GM08714 (cell line): ENCODE measurements around the gene MMEL1.

Source experiments
- H3K4me3 ChIP-seq: fragments of 200-500 bp; sonication (Bioruptor generic); 2 replicates; pipeline ENCODE4 v1.5.1; 2014; ENCODE audit warnings: mild to moderate bottlenecking, low read length, inconsistent platforms
- ZNF274 ChIP-seq: IDR thresholded peaks from 2 replicates; pipeline ENCODE4 v1.6.1; 2012; ENCODE audit warnings: mild to moderate bottlenecking, low read depth, low read length

The MMEL1 gene

DNA sequence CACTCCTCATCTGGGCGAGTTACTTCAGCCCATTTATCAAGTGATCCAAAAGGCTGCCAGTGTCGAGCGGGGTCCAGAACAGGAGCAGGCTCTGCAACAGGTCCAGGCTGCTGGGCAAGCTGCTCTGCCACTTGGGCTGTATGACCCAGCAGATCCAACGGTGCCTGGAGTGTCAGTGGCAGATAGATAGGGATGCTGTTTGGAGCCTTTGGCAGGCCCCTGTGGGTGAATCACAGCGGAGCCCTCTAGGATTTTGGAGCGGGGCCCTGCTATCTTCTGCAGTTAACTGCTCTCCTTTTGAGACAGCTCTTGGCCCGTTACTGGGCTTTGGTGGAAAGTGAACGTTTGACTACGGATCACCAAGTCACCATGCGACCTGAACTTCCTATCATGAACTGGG is 7.5 kb downstream of the MMEL1 start:
- H3K4me3 ChIP-seq, result no peak overlapping the region
- TF ChIP-seq ZNF274, result no peak

DNA sequence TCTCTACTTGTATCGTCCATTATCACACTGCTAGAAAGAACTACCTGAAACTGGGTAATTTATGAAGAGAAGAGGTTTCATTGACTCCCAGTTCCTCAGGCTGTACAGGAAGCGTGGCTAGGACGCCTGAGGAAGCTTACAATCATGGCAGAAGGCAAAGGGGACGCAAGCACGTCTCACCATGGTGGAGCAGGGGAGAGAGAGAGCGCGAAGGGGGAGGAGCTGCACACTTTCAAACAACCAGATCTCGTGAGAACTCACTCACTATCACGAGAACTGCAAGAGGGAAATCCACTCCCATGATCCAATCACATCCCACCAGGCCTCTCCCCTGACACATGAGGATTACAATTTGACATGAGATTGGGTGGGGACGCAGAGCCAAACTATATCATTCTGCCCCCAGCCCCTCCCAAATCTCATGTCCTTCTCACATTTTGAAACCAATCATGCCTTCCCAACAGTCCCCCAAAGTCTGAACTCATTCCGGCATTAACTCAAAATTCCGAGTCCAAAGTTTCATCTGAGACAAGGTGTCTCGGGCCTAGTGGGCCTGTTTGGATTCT is 8.0 kb downstream of the MMEL1 start:
- TF ChIP-seq ZNF274, result no peak

DNA sequence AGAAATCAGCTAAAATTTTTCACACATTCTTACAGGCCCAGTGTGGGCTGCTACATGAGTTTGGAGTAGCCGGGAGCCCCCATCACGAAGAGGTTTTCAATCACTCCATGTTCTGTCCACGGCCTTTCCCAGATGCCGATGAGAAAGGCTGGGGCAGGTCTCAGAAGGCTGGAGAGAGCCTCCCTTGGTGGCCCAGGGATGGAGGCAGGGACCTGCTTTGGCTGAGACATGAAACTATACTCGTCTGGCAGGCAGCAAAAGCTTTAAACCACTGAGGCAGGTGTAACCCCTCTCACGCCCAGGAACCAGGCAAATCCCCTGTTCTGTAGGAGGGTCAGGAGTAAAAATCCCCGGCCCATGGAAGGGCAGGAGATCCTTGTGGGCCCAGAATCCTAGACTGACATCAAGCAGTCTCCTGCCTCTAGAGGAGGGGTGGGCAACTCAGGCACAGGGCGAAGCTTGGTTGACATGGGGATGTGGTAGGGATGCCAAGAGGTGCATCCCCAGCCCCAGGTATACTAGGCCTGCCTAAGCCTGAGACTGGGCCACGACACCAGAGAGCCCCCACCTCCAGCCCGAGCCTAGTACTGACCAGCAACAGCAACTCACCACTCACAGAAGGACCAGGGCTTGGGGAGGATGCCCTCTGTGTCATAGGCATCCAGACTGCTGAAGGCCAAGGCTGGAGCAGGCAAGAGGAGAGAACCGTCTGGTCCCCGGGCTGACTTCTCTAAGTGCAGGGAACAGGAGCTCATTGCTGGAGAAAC is 9.1 kb downstream of the MMEL1 start:
- TF ChIP-seq ZNF274, result no peak
- no peak overlapping the region for H3K4me3 ChIP-seq

More for the DNA sequence above, 8.0 kb downstream of the MMEL1 start:
- H3K4me3 ChIP-seq, result no peak overlapping the region

DNA sequence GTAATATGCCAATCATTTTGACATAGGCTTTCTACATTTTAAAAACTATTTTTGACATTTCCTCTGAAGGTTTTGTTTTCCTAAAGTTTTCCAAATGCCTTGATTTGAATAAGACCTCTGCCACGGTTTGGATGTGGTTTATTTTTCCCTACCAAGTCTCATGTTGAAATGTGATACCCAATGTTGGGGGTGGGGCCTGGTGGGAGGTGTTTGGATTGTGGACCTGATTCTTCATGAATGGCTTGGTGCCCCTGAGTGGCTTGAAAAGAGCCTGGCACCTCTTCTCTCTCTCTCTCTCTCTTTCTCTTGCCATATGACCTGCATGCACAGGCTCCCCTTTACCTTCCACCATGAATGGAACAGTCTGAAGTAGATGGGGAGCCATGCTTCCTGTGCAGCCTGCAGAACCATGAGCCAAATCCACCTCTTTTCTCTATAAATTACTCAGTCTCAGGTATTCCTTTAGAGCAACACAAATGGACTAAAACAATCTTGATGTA is 14.8 kb downstream of the MMEL1 start:
- no peak for TF ChIP-seq ZNF274

DNA sequence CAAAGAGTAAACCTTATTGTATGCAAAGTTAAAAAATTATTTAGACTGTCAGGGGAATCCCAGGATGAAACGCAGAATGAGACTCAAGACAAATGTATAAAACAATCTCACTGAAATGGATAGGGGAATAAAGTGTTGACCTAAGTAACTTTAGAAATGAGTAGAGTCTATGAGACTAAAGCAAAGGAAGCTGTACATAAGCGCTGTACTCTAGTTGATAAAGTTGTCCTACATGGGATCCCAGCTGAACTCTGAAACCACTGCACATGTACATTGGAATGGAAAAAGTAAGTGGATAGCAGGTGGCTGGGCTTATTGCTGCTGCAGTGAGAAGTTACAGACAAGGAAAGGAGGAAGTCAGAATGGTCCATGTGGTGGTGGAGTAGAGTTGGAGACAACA is 18.7 kb downstream of the MMEL1 start:
- no peak for TF ChIP-seq ZNF274
- H3K4me3 ChIP-seq, result no peak overlapping the region

More for the DNA sequence above, 14.8 kb downstream of the MMEL1 start:
- no peak overlapping the region for H3K4me3 ChIP-seq

DNA sequence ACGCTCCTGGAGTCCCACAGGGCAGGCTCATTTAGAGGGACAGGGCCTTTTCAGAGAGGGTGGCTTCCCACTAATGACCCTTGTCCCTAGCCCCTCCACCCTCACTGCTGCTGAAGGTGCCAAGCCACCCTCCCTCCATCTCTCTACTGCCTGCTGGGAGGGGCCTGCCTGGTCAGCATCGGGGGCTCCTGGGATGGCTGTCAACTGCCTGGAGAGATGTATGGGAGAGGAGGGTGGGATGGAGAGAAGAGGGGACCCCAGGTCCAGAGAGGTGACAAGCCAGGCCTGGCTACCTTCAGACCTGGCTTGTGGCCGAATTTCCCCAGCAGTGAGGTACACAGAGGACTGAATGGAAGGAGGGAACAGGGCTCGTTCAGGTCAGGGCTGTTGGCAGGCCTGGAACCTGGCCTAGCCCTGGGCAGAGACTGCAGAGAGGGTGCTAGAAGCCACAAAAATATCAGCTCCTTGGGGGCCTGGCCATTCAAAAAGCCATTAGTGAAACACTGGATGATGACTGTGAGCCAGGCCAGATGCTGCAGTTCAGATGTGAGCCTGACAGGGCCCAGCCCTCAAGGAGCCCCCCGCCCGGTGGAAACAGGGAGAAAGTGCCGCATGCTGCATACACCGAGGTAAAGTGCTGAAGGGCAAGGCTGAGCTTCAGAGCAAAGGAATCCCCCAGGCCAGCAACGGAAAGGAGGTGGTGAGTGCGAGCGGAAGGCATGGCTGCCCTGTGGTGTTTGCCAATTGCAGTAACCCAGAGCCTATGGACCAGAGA is 20.0 kb downstream of the MMEL1 start:
- TF ChIP-seq ZNF274, result no peak

DNA sequence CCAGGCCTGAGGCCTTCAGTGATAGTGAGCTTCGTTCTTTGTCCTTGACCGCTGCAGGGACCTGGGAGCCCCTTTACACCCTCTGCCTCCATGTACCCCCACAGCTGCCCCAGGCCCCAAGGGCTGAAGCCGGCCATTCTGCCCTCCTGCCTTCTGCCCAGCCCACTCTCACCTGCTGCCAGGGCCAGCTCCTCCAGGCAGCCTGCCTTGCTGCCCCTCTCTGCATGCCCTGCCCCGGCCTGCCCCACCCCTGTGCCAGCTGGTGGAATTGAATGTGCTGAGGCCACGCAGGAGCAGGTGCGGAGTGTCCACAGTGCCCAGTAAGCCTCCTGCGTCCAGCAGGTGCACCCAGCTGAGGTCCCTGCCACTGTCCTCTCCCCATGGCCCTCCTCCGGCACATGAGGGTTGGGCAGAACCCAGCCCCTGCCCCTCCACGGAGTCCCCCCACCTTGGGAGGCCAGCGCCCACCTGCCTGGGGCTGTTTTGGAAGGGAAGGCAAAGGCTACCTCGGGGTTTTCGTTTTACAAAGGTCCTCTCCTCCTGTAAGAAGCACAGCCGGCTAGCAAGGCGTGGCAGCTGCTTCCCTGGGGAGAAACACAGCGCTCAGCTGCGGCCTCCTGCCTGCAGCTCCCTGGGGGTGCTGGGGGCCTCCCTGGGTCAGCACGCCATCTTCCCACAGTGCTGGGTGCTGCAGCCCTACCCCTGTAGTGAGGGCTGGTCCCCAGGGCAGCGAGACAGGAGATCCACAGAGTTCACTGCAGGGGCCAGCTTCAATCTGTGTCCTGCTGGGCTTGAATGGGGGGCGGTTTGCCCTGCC is 21.0 kb downstream of the MMEL1 start:
- H3K4me3 ChIP-seq, result no peak overlapping the region
- no peak for TF ChIP-seq ZNF274

More for the DNA sequence above, 20.0 kb downstream of the MMEL1 start:
- no peak overlapping the region for H3K4me3 ChIP-seq

DNA sequence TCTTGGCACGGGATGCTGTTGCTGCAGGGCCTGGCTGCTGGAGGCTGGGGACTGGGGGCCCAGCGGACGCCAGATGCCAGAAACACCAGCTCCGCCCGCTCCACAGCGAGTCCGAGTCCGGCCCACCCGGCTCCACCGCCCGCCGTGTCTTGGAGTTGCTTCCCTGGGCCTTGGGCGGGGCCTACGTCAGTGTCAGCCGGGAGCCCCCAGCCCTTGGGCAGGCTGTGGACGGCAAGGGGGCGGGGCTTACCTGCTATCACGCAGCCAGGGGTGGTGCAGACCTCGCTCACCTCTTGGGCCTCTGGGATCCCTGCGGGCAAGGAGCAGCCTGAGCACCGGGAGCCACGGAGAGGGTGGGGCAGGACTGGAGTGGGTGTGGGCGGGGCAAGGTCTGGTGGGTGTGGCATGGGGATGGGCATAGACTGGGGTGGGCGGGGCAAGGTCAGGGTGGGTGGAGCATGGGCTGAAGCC is 21.8 kb downstream of the MMEL1 start:
- TF ChIP-seq ZNF274, result no peak
- no peak overlapping the region for H3K4me3 ChIP-seq

DNA sequence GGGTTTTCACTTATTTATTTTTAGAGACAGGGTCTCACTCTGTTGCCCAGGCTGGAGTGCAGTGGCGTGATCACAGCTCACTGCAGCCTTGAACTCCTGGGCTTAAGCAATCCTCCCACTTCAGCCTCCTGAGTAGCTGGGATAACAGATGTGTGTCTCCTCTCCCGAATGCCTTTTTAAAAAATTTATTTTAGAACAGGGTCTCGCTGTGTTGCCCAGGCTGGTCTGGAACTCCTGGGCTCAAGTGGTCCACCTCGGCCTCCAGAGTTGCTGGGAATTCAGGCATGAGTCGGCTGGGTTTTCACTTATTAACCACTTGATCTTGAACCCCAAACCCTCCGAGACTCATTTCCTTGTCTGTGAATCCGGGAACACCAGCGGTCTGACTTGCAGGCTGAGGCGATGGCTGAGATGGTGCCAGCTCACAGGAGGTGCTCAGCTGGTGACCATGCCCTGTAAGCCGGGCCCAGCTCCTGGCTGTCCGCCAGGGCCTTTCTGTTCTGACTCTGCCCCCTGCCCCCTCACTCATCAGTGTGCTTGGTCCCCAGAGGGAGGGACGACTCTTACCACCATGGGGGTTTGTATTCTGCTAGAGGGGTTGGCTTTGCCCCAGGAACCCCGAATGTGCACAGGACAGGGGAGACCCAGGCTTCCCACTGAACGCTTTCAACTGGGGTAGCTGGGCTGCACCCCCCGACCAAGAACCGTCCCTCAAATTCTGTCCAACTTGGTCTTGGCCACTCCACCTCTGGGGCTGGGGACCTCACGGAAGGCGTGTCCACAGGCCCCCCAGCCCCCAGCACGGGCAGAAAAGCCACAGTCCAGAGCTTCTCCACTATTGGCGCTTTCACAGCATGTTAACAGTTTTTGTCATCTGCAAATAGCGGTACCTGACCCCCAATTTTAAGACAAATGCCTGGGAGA is 22.5 kb downstream of the MMEL1 start:
- H3K4me3 ChIP-seq, result no peak overlapping the region

DNA sequence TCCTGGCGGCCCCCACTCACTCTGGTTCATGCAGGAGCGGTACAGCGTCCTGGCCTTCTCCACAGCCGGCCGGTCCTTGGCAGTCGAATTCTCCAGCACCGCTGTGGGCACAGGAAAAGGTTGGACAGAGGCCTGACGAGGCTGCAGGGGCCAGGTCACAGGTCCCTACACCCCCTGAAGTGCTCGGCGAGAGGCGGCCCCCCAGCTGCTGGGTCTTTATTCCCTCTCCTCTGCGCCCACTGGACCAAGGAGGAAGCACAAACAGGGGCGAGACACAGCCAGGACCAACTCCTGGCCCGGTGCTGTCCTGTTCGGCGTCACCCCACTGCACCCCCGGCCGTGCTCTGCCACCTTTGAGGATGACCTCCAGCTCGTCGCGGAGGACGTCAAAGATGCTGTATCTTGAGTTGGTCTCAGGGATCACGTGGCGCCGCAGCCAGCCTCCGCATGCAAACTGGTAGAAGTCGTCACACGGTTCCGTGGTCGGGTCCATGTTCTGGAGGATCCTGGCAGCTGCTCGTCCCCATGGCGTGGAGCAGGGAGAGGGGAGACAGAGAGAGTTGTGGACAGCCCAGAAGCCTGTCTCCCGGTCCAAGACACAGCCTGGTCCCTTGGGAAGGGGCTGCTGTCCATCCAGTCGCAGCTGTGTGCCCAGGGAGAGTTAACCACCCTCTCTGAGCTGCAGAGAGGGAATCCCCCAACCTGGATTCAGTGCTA is 23.3 kb downstream of the MMEL1 start:
- no peak overlapping the region for H3K4me3 ChIP-seq
- TF ChIP-seq ZNF274, result no peak

More for the DNA sequence above, 22.5 kb downstream of the MMEL1 start:
- TF ChIP-seq ZNF274, result no peak

DNA sequence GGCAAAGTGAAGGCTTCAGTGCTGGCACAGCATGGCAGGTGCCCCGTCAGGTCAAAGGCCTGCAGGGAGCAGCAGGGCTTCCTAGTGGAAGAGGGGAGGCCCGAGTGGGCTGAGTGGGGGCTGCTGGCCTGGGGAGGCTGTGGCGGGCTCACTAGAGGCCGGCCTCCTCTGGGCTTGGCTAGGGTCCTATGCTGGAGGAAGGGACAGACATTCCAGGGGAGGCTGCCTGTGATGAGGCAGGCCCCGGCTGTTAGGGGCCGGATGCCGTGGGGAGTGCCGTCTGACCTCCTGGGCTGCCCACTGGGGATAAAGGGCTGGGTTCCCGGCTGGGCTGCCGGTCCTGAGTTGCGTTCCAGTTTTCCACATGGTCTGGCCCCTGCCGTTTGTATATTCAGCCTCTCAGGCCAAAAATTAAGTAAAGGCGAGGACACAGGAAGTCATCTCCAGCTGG is 25.1 kb downstream of the MMEL1 start:
- no peak for TF ChIP-seq ZNF274
- no peak overlapping the region for H3K4me3 ChIP-seq
